Endothelial cell of umbilical vein (primary cell): ENCODE measurements around the gene ZNF75A. TPM values are rescaled to one million over a fixed set of nuclear protein-coding genes. Genes with fewer than 3 reads are reported as not detected.

ENCODE experiments used
- BruUV-seq: library from RNA; stranded (reverse); fragments of 400-500 nt; replicated peaks from 2 replicates; lab custom pipeline; 2021; lab: Mats Ljungman, UMichigan
- CTCF ChIA-PET: fragments of 300-600, 350-600 bp; sonication (Branson Sonifier 250); formaldehyde crosslinking; loops from one replicate; lab custom pipeline; 2021; ENCODE audit warnings: antibody characterized with exemption, inconsistent platforms; lab: Charles Lee
- POLR2A ChIA-PET: fragments of 300-600, 350-600 bp; sonication (Branson Sonifier 250); formaldehyde crosslinking; loops from one replicate; lab custom pipeline; 2021; ENCODE audit warnings: antibody characterized with exemption, inconsistent platforms; lab: Charles Lee
- DNase-seq: peaks from one replicate; pipeline ENCODE4 v3.0.0-alpha.2; 2011; ENCODE audit warnings: low read depth, low spot score
- FAIRE-seq: peaks from 2 replicates; lab custom pipeline; 2011; peaks lifted over from hg19 to GRCh38; lab: Jason Lieb, UNC
- H2AFZ ChIP-seq: 2 replicates; pipeline ENCODE4 v1.6.0; 2012; ENCODE audit warnings: low read depth, low read length, control low read depth, inconsistent platforms
- H3K27ac ChIP-seq: 2 replicates; pipeline ENCODE4 v1.5.1; 2011; ENCODE audit warnings: low read depth, mild to moderate bottlenecking, control low read depth, low read length, moderate library complexity; ENCODE audit not compliant: insufficient read depth
- H3K27me3 ChIP-seq, 2 experiments: 2 replicates each; pipeline versions ENCODE4 v1.6.0 to v1.6.1; 2011; ENCODE audit warnings: low read length in 2 of 2, mixed read lengths in 1 of 2; ENCODE audit not compliant: control insufficient read depth in 2 of 2, insufficient read depth in 2 of 2
- H3K36me3 ChIP-seq, 2 experiments: 2 replicates in 1 of 2; 3 replicates in 1 of 2; pipeline ENCODE4 v1.5.1; 2011; ENCODE audit warnings: low read length in 2 of 2, mild to moderate bottlenecking in 1 of 2, moderate library complexity in 1 of 2; ENCODE audit not compliant: control insufficient read depth in 2 of 2, insufficient read depth in 2 of 2; ENCODE audit errors: extremely low read depth in 1 of 2
- H3K4me1 ChIP-seq: 3 replicates; pipeline ENCODE4 v1.5.1; 2011; ENCODE audit warnings: mild to moderate bottlenecking, low read length; ENCODE audit not compliant: control insufficient read depth, insufficient read depth; ENCODE audit errors: extremely low read depth
- H3K4me2 ChIP-seq: 2 replicates; pipeline ENCODE4 v1.6.1; 2011; ENCODE audit warnings: low read length, control low read depth, mixed read lengths; ENCODE audit not compliant: insufficient read depth
- H3K4me3 ChIP-seq, 3 experiments: fragments of 200-600 bp in 1 of 3; sonication (generic), shearing (Covaris generic) in 1 of 3; replicated peaks in 1 of 3; 2 replicates each; pipeline ENCODE4 v1.5.1; 2011 to 2016; ENCODE audit warnings: control low read depth in 3 of 3, low read length in 3 of 3, mild to moderate bottlenecking in 2 of 3, inconsistent platforms in 1 of 3, low read depth in 1 of 3, moderate library complexity in 1 of 3; ENCODE audit not compliant: insufficient read depth in 1 of 3
- H3K79me2 ChIP-seq: 2 replicates; pipeline ENCODE4 v1.6.0; 2012; ENCODE audit warnings: low read length, inconsistent platforms; ENCODE audit not compliant: control insufficient read depth, insufficient read depth
- H3K9ac ChIP-seq: replicated peaks from 2 replicates; pipeline ENCODE3; 2011; ENCODE audit warnings: low read length, control low read depth; ENCODE audit not compliant: insufficient read depth; ENCODE audit errors: extremely low read depth
- H3K9me1 ChIP-seq: replicated peaks from 3 replicates; pipeline ENCODE4 v1.6.0; 2011; ENCODE audit warnings: mild to moderate bottlenecking, low read length; ENCODE audit not compliant: control insufficient read depth, insufficient read depth; ENCODE audit errors: extremely low read depth
- H3K9me3 ChIP-seq: replicated peaks from 2 replicates; pipeline ENCODE4 v1.5.1; 2012; ENCODE audit warnings: low read length, inconsistent platforms; ENCODE audit not compliant: control insufficient read depth, insufficient read depth
- H4K20me1 ChIP-seq: replicated peaks from 2 replicates; pipeline ENCODE3; 2011; ENCODE audit warnings: mild to moderate bottlenecking, low read length; ENCODE audit not compliant: control insufficient read depth, insufficient read depth; ENCODE audit errors: extremely low read depth
- EZH2 ChIP-seq: IDR thresholded peaks from 2 replicates; pipeline ENCODE4 v1.6.1; 2012; ENCODE audit warnings: borderline replicate concordance, low read depth, mild to moderate bottlenecking, moderate library complexity, low read length, inconsistent platforms; ENCODE audit not compliant: severe bottlenecking
- FOS ChIP-seq: IDR thresholded peaks from 2 replicates; pipeline ENCODE4 v1.6.1; 2011; ENCODE audit warnings: mild to moderate bottlenecking, low read length, moderate library complexity, borderline replicate concordance; ENCODE audit not compliant: insufficient read depth
- GATA2 ChIP-seq: IDR thresholded peaks from 2 replicates; pipeline ENCODE4 v1.7.0; 2011; ENCODE audit warnings: low read depth, mild to moderate bottlenecking, moderate library complexity, mixed read lengths, low read length; ENCODE audit not compliant: insufficient read length, insufficient read depth
- JUN ChIP-seq: IDR thresholded peaks from 2 replicates; pipeline ENCODE4 v1.6.1; 2011; ENCODE audit warnings: borderline replicate concordance, low read depth; ENCODE audit not compliant: insufficient read length, insufficient read depth
- MYC ChIP-seq: IDR thresholded peaks from one replicate; pipeline ENCODE4 v1.6.1; 2011; ENCODE audit warnings: mild to moderate bottlenecking, low read depth, low read length
- POLR2A ChIP-seq: IDR thresholded peaks from 2 replicates; pipeline ENCODE4 v1.6.1; 2012; ENCODE audit warnings: low read depth, mild to moderate bottlenecking, control low read depth, low read length
- POLR2AphosphoS5 ChIP-seq: IDR thresholded peaks from 2 replicates; pipeline ENCODE4 v1.6.1; 2012; ENCODE audit warnings: low read depth, mild to moderate bottlenecking, control low read depth, low read length, moderate library complexity; ENCODE audit not compliant: insufficient read depth
- dilution Hi-C: fragments of 300-500 bp; cut with MboI; formaldehyde crosslinking; loops from one replicate; pipeline ENCODE4 v1.15.0; 2019; ENCODE audit warnings: low sequenced_read_pairs; ENCODE audit not compliant: extremely low pct_ligation_motif_present
- intact Hi-C: fragments of 100-400 bp; cut with micrococcal nuclease; formaldehyde crosslinking; loops from one replicate; pipeline ENCODE4 v1.10.0; 2022
- polyA plus RNA-seq, 4 experiments: library from polyadenylated mRNA; depleted of rRNA in 3 of 4; stranded (reverse) in 3 of 4; unstranded in 1 of 4; fragments of >200 nt; gene quantifications; 2 replicates each; pipeline versions ENCODE4 v1.2.1 to v1.2.3, GENCODE V29; 2011 to 2012; ENCODE audit warnings: missing spikeins in 1 of 4
- total RNA-seq: library from RNA; stranded (reverse); gene quantifications from 2 replicates; pipeline ENCODE4 v1.2.3, GENCODE V29; 2021
- TF ChIP-seq, protein P1 (sequence below): IDR thresholded peaks from 2 replicates; pipeline ENCODE4 v1.6.1; 2011; ENCODE audit not compliant: insufficient read depth, insufficient read length
- TF ChIP-seq, protein P2 (sequence below), 2 donors: IDR thresholded peaks; 1 replicate in 1 of 2; 2 replicates in 1 of 2; pipeline ENCODE4 v1.5.1; 2011; ENCODE audit warnings: low read length in 2 of 2, mild to moderate bottlenecking in 2 of 2, moderate library complexity in 2 of 2, control low read depth in 1 of 2, inconsistent platforms in 1 of 2, low read depth in 1 of 2; ENCODE audit not compliant: insufficient read depth in 1 of 2; ENCODE audit errors: extremely low read depth in 1 of 2

The ZNF75A gene
- total and polyA plus RNA-seq, 2 donors (not counting 3 experiments of a cell fraction or from before 2014, with no cell fraction given): 8.3 to 28.4 TPM

DNA sequence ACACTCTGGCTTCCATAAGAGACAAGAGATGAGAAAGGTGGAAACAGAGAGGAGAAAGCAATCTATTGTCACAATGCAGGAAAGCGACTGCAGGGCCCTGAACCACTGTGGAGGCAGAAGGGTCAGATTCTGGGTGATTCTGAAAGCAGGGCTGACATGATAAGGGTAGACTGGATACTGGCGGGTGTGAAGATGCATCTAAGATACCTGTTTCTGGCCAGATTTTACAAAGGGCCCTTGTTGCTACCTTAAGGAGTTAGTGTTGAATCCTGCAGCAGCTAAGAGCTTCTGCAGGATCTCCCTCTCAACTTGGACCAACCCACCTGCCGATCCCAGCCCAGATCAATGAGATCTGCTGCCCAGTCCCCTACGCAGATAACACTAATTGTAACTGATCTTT lies 42.8 kb upstream of the ZNF75A start:
- Histone ChIP-seq H3K4me1 (peaks cover 3% of the 10 kb centered on the region), H3K4me2 (no peak overlapping the region), H3K4me3 (no peak overlapping the region), H3K36me3 (no peaks in the 10 kb centered on the region), H4K20me1 (no peaks in the 10 kb centered on the region), H3K9me1 (no peaks in the 10 kb centered on the region), H3K27ac (no peak overlapping the region), H2AFZ (no peak overlapping the region), H3K27me3 (no peaks in the 10 kb centered on the region), H3K9ac (no peak overlapping the region), H3K79me2 (no peaks in the 10 kb centered on the region), H3K9me3 (no peaks in the 10 kb centered on the region)
- TF ChIP-seq POLR2AphosphoS5: no peak
- TF ChIP-seq JUN: no peak
- no peak for TF ChIP-seq GATA2
- no peak for TF ChIP-seq FOS
- TF ChIP-seq, protein P1, sequence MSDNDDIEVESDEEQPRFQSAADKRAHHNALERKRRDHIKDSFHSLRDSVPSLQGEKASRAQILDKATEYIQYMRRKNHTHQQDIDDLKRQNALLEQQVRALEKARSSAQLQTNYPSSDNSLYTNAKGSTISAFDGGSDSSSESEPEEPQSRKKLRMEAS: no peak
- TF ChIP-seq MYC: no peak
- TF ChIP-seq EZH2: no peak
- TF ChIP-seq, protein P2, sequence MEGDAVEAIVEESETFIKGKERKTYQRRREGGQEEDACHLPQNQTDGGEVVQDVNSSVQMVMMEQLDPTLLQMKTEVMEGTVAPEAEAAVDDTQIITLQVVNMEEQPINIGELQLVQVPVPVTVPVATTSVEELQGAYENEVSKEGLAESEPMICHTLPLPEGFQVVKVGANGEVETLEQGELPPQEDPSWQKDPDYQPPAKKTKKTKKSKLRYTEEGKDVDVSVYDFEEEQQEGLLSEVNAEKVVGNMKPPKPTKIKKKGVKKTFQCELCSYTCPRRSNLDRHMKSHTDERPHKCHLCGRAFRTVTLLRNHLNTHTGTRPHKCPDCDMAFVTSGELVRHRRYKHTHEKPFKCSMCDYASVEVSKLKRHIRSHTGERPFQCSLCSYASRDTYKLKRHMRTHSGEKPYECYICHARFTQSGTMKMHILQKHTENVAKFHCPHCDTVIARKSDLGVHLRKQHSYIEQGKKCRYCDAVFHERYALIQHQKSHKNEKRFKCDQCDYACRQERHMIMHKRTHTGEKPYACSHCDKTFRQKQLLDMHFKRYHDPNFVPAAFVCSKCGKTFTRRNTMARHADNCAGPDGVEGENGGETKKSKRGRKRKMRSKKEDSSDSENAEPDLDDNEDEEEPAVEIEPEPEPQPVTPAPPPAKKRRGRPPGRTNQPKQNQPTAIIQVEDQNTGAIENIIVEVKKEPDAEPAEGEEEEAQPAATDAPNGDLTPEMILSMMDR (IDR thresholded peaks at IDR 0.05; ENCODE audit: extremely low read depth in 1 of 2, insufficient read depth in 1 of 2, low read depth in 1 of 2, low read length in 2 of 2): no peak
- no peak for TF ChIP-seq POLR2A
- ChIA-PET CTCF (no interaction called here), POLR2A (no interaction called here)
- DNase-seq (no peak), FAIRE-seq (no peak)
- dilution Hi-C loops (no loop called here), intact Hi-C loops (loop anchor here (2.0 kb wide), 1 partner anchor 74 kb away; the partner anchor contains the start of gene OR1F1)
- no TSS peak for BruUV-seq
